Chondrocyte (in vitro differentiated cells): ENCODE data around the gene FAM53B. TPM values are rescaled to one million over a fixed set of nuclear protein-coding genes. Genes with fewer than 3 reads are reported as not detected.
A peak's percentile ranks its signal among the peaks of the same experiment; 100 is the strongest.
"Not testable (repeated sequence)": the region's sequence is repeated elsewhere in the genome, so short reads cannot be mapped to it uniquely, and the experiment has no call there.

Experiments used
- DNase-seq: peaks from one replicate; pipeline ENCODE4 v3.0.0; 2021; ENCODE audit warnings: mixed read lengths, low spot score
- H3K27ac Mint-ChIP-seq: one replicate; pipeline ENCODE4 v1.8.0; 2021; ENCODE audit warnings: mild to moderate bottlenecking, moderate library complexity, mixed read lengths; ENCODE audit not compliant: unreplicated experiment
- H3K27me3 Mint-ChIP-seq: 2 replicates; pipeline ENCODE4 v1.8.0; 2021; ENCODE audit warnings: low read depth, mixed read lengths
- H3K36me3 Mint-ChIP-seq: 2 replicates; pipeline ENCODE4 v1.8.0; 2021; ENCODE audit warnings: low read depth, mixed read lengths
- H3K4me1 Mint-ChIP-seq: 2 replicates; pipeline ENCODE4 v1.8.0; 2021; ENCODE audit warnings: low read depth, mild to moderate bottlenecking, mixed read lengths
- H3K4me3 Mint-ChIP-seq: one replicate; pipeline ENCODE4 v1.8.0; 2021; ENCODE audit warnings: mild to moderate bottlenecking, moderate library complexity, mixed read lengths; ENCODE audit not compliant: unreplicated experiment
- H3K9me3 Mint-ChIP-seq: 2 replicates; pipeline ENCODE4 v1.8.0; 2021; ENCODE audit warnings: low read depth, mixed read lengths
- CTCF ChIP-seq: fragments of 200-600 bp; sonication (generic); IDR thresholded peaks from 2 replicates; pipeline ENCODE4 v1.5.0; 2021; ENCODE audit warnings: antibody characterized with exemption, mild to moderate bottlenecking, moderate library complexity
- total RNA-seq: library from RNA; stranded (reverse); gene quantifications from 3 replicates; pipeline ENCODE4 v1.2.1, GENCODE V29; 2021

Gene FAM53B
- total RNA-seq, 1 donor from 2014 or later, result 16.1 TPM

GRCh38 chr10:124591123-124591495 is 153.1 kb downstream of the FAM53B start:
- no peak overlapping the region for H3K4me3 Mint-ChIP-seq
- peaks cover 1% of the 10 kb centered on the region for H3K36me3 Mint-ChIP-seq
- peaks cover 19% of the 10 kb centered on the region for H3K4me1 Mint-ChIP-seq
- peak; percentile 66 for DNase-seq
- peaks cover 6% of the 10 kb centered on the region for H3K9me3 Mint-ChIP-seq
- TF ChIP-seq CTCF, result no peak
- no peak overlapping the region for H3K27ac Mint-ChIP-seq
- H3K27me3 Mint-ChIP-seq, result no peaks in the 10 kb centered on the region

GRCh38 chr10:124590216-124591122 is 153.7 kb downstream of the FAM53B start:
- Mint-ChIP-seq H3K4me3 (no peak overlapping the region), H3K27me3 (no peaks in the 10 kb centered on the region), H3K36me3 (peaks cover 1% of the 10 kb centered on the region), H3K27ac (peak overlapping the region; percentile 25), H3K4me1 (peaks cover 19% of the 10 kb centered on the region), H3K9me3 (peaks cover 6% of the 10 kb centered on the region)
- no peak for TF ChIP-seq CTCF
- peak; percentile 65 for DNase-seq

GRCh38 chr10:124589491-124590041 is 154.6 kb downstream of the FAM53B start:
- DNase-seq, result peak; percentile 83
- Mint-ChIP-seq H3K27ac (peak overlapping the region; percentile 54), H3K9me3 (peaks cover 6% of the 10 kb centered on the region), H3K4me1 (peaks cover 19% of the 10 kb centered on the region), H3K27me3 (no peaks in the 10 kb centered on the region), H3K36me3 (peaks cover 1% of the 10 kb centered on the region), H3K4me3 (peak overlapping the region; percentile 13)
- TF ChIP-seq CTCF, result no peak

- H3K36me3 Mint-ChIP-seq, result peaks cover 1% of the 10 kb centered on the region
- peaks cover 19% of the 10 kb centered on the region for H3K4me1 Mint-ChIP-seq
- H3K27ac Mint-ChIP-seq, result peak overlapping the region; percentile 54
- TF ChIP-seq CTCF, result no peak
- H3K9me3 Mint-ChIP-seq, result peaks cover 6% of the 10 kb centered on the region
- no peaks in the 10 kb centered on the region for H3K27me3 Mint-ChIP-seq
- peak; percentile 72 for DNase-seq
- no peak overlapping the region for H3K4me3 Mint-ChIP-seq
Measured at GRCh38 chr10:124588736-124589490, 155.3 kb downstream of the FAM53B start.

GRCh38 chr10:124588341-124588735 is 155.8 kb downstream of the FAM53B start:
- H3K4me3 Mint-ChIP-seq, H3K9me3 Mint-ChIP-seq, H3K27ac Mint-ChIP-seq, H3K27me3 Mint-ChIP-seq, H3K36me3 Mint-ChIP-seq: not testable (repeated sequence)
- peak; percentile 48 for DNase-seq
- peaks cover 19% of the 10 kb centered on the region for H3K4me1 Mint-ChIP-seq
